GM23248 (cell line): ENCODE data around the gene PAX7.

Experiments
- EZH2 ChIP-seq: fragments of 200-600 bp; sonication (generic); IDR thresholded peaks from 2 replicates; pipeline ENCODE4 v1.6.1; 2018; ENCODE audit warnings: antibody characterized with exemption, mild to moderate bottlenecking; ENCODE audit not compliant: insufficient read depth, poor library complexity, severe bottlenecking
- EZH2phosphoT487 ChIP-seq: fragments of 200-600 bp; sonication (generic); IDR thresholded peaks from 2 replicates; pipeline ENCODE4 v1.6.1; 2018; ENCODE audit warnings: antibody characterized with exemption, moderate library complexity, mild to moderate bottlenecking, low read depth; ENCODE audit not compliant: insufficient read depth

DNA sequence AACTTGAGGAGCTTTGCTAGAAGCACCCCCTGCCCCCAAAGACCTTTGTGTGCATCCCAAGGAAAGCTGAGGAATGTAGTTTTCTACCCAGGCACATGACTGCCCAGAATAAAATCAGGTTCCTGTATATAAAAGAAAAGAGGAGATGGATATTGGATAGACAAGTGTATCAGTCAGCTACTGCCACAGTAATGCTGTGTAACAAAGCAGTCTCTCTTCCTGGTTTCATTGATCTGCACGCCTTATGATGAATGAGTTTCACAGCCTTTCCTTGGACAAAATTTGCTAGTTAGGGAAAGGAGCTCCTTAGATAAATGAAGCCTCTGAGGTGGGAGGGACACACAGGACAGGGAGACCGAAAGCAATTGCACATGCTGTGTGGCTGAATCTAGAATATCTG is 120.0 kb downstream of the PAX7 start:
- no peak for TF ChIP-seq EZH2phosphoT487
- TF ChIP-seq EZH2 = no peak
